B cell (primary cell): ENCODE results near the gene STX8. TPM values are rescaled to one million over a fixed set of nuclear protein-coding genes. Genes with fewer than 3 reads are reported as not detected.

ENCODE experiments used
- ATAC-seq: fragments of 200-7000 bp; cut with Tn5 transposase; one replicate; pipeline ENCODE4 v1.10.0; 2021; ENCODE audit warnings: low read depth, mild to moderate bottlenecking, moderate number of reproducible peaks, moderate library complexity
- CTCF ChIA-PET: fragments of 350-600 bp; sonication (Branson Sonifier 250); formaldehyde crosslinking; loops from one replicate; lab custom pipeline; 2021; ENCODE audit warnings: antibody characterized with exemption, inconsistent platforms; lab: Charles Lee
- POLR2A ChIA-PET: fragments of 350-600 bp; sonication (Branson Sonifier 250); formaldehyde crosslinking; loops from one replicate; lab custom pipeline; 2021; ENCODE audit warnings: antibody characterized with exemption; lab: Charles Lee
- DNase-seq: peaks from one replicate; pipeline ENCODE4 v3.0.0; 2013
- H2AFZ ChIP-seq: 2 replicates; pipeline ENCODE4 v1.6.1; 2012; ENCODE audit warnings: mild to moderate bottlenecking, low read depth, low read length; ENCODE audit not compliant: insufficient read depth, poor library complexity, severe bottlenecking
- H3K27ac ChIP-seq, 2 donors: 1 replicate in 1 of 2; 2 replicates in 1 of 2; pipeline ENCODE4 v1.5.1; 2012 to 2013; ENCODE audit warnings: low read length in 2 of 2, mild to moderate bottlenecking in 2 of 2, moderate library complexity in 1 of 2
- H3K27me3 ChIP-seq, 4 experiments: fragments of 200-600 bp in 1 of 4; sonication (generic) in 1 of 4; replicated peaks in 1 of 4; 1 replicate in 2 of 4; 2 replicates in 2 of 4; pipeline versions ENCODE4 v1.6.1 to v1.7.0; 2013 to 2016; ENCODE audit warnings: low read length in 3 of 4, mild to moderate bottlenecking in 2 of 4, mixed read lengths in 1 of 4, moderate library complexity in 1 of 4; ENCODE audit not compliant: insufficient read depth in 4 of 4, control insufficient read depth in 3 of 4; ENCODE audit errors: control extremely low read depth in 1 of 4
- H3K36me3 ChIP-seq, 2 experiments: replicated peaks in 1 of 2; 1 replicate in 1 of 2; 2 replicates in 1 of 2; pipeline versions ENCODE4 v1.6.1 to v1.7.1; 2013; ENCODE audit warnings: low read length in 1 of 2; ENCODE audit not compliant: insufficient read depth in 2 of 2, control insufficient read depth in 1 of 2; ENCODE audit errors: control extremely low read depth in 1 of 2, extremely low read depth in 1 of 2
- H3K4me1 ChIP-seq, 2 donors: fragments of 200-600 bp in 1 of 2; sonication (generic) in 1 of 2; 1 replicate in 1 of 2; 2 replicates in 1 of 2; pipeline versions ENCODE4 v1.5.1 to v1.6.1; 2013 to 2017; ENCODE audit warnings: low read length in 2 of 2; ENCODE audit not compliant: control insufficient read depth in 2 of 2, insufficient read depth in 2 of 2
- H3K4me2 ChIP-seq: replicated peaks from 2 replicates; pipeline ENCODE3; 2012; ENCODE audit warnings: mild to moderate bottlenecking, low read depth, low read length; ENCODE audit not compliant: poor library complexity, severe bottlenecking
- H3K4me3 ChIP-seq, 5 experiments: fragments of 200-600 bp in 1 of 5; sonication (generic) in 1 of 5; 1 replicate in 3 of 5; 2 replicates in 2 of 5; pipeline versions ENCODE4 v1.5.1 to v1.7.0; 2011 to 2016; ENCODE audit warnings: low read length in 4 of 5, mild to moderate bottlenecking in 4 of 5, low read depth in 2 of 5, control low read depth in 1 of 5, moderate library complexity in 1 of 5; ENCODE audit not compliant: insufficient read depth in 1 of 5; ENCODE audit errors: control extremely low read depth in 1 of 5, extremely low read depth in 1 of 5
- H3K79me2 ChIP-seq: fragments of 200-600 bp; sonication (generic); one replicate; pipeline ENCODE4 v1.6.0; 2016; ENCODE audit warnings: low read length; ENCODE audit not compliant: control insufficient read depth, insufficient read depth
- H3K9ac ChIP-seq: fragments of 200-600 bp; sonication (generic); 2 replicates; pipeline ENCODE4 v1.6.1; 2017; ENCODE audit warnings: mild to moderate bottlenecking, low read length, moderate library complexity
- H3K9me3 ChIP-seq, 3 donors: one replicate each; pipeline versions ENCODE4 v1.6.1 to v1.7.1; 2013; ENCODE audit warnings: low read length in 2 of 3; ENCODE audit not compliant: control insufficient read depth in 2 of 3, insufficient read depth in 1 of 3; ENCODE audit errors: control extremely low read depth in 1 of 3
- H4K20me1 ChIP-seq: 2 replicates; pipeline ENCODE4 v1.6.0; 2012; ENCODE audit warnings: mild to moderate bottlenecking, low read length; ENCODE audit not compliant: insufficient read depth, control insufficient read depth, poor library complexity, severe bottlenecking
- H3K27ac Mint-ChIP-seq: one replicate; pipeline ENCODE4 v1.8.0; 2021; ENCODE audit warnings: mixed read lengths
- H3K27me3 Mint-ChIP-seq: one replicate; pipeline ENCODE4 v1.8.0; 2021; ENCODE audit warnings: mixed read lengths
- H3K4me1 Mint-ChIP-seq: one replicate; pipeline ENCODE4 v1.8.0; 2021; ENCODE audit warnings: mixed read lengths
- H3K4me3 Mint-ChIP-seq: one replicate; pipeline ENCODE4 v1.8.0; 2021; ENCODE audit warnings: mixed read lengths
- H3K9me3 Mint-ChIP-seq: one replicate; pipeline ENCODE4 v1.8.0; 2022; ENCODE audit warnings: mixed read lengths; ENCODE audit not compliant: insufficient read depth
- EZH2 ChIP-seq: IDR thresholded peaks from 2 replicates; pipeline ENCODE4 v1.6.1; 2012; ENCODE audit warnings: borderline replicate concordance, low read depth, mild to moderate bottlenecking, moderate library complexity, low read length; ENCODE audit not compliant: insufficient read depth, poor library complexity, severe bottlenecking
- WGBS: methylation state at CpG from one replicate; pipeline ENCODE4 v1.1.5; 2013; ENCODE audit warnings: missing lambda C conversion rate; ENCODE audit not compliant: insufficient coverage; 5-methylcytosine and 5-hydroxymethylcytosine counted together
- intact Hi-C: fragments of 100-400 bp; cut with micrococcal nuclease; formaldehyde crosslinking; loops from one replicate; pipeline ENCODE4 v1.10.0; 2022
- polyA plus RNA-seq: library from polyadenylated mRNA; depleted of rRNA; stranded (reverse); fragments of >200 nt; gene quantifications from 2 replicates; pipeline ENCODE4 v1.2.3, GENCODE V29; 2012
- total RNA-seq, 2 donors: library from RNA; stranded (reverse); fragments of 120-200 nt in 1 of 2; gene quantifications; 1 replicate in 1 of 2; 2 replicates in 1 of 2; pipeline versions ENCODE4 v1.2.3 to v1.2.4, GENCODE V29; 2013 to 2022
- TF ChIP-seq, protein P1 (sequence below): fragments of 200-600 bp; IDR thresholded peaks from one replicate; pipeline ENCODE4 v1.8.0; 2022; ENCODE audit warnings: antibody characterized with exemption, mild to moderate bottlenecking

The STX8 gene
- total and polyA plus RNA-seq, 2 donors (not counting 1 experiment from before 2014, with no cell fraction given), result 35.8 to 61.5 TPM

DNA sequence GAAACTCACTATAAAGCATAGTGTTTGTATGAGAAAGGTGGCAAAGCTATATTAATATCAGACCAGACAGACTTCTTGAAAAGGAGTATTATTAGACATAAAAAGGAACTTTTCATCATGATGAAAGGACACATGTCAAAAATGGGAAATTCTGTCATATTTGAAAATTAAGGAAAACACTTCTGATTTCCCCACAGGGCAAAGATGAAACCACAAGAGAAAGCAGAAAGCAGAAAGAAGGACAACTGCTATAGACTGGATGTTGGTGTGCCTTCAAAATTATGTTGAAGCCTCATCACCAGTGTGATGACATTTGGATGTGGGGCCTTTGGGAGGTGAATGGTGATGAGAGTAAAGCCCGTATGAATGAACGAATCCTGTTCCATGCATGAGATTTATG lies 193.0 kb downstream of the STX8 start:
- Histone ChIP-seq H2AFZ (no peak overlapping the region), H3K27ac (no peak overlapping the region), H3K4me1 (no peaks in the 10 kb centered on the region), H3K36me3 (peaks cover 0 to 4% of the 10 kb centered on the region in 2 experiments), H4K20me1 (no peaks in the 10 kb centered on the region), H3K27me3 (no peaks in the 10 kb centered on the region), H3K9me3 (no peaks in the 10 kb centered on the region), H3K79me2 (no peaks in the 10 kb centered on the region), H3K9ac (no peak overlapping the region), H3K4me2 (no peak overlapping the region), H3K4me3 (no peak overlapping the region)
- Mint-ChIP-seq H3K27me3 (no peaks in the 10 kb centered on the region), H3K27ac (no peak overlapping the region), H3K4me3 (no peak overlapping the region), H3K9me3 (no peaks in the 10 kb centered on the region), H3K4me1 (no peaks in the 10 kb centered on the region)
- WGBS, result no CpG with 5 or more reads among the region's 2 CpGs
- no peak for TF ChIP-seq EZH2
- TF ChIP-seq, protein P1, sequence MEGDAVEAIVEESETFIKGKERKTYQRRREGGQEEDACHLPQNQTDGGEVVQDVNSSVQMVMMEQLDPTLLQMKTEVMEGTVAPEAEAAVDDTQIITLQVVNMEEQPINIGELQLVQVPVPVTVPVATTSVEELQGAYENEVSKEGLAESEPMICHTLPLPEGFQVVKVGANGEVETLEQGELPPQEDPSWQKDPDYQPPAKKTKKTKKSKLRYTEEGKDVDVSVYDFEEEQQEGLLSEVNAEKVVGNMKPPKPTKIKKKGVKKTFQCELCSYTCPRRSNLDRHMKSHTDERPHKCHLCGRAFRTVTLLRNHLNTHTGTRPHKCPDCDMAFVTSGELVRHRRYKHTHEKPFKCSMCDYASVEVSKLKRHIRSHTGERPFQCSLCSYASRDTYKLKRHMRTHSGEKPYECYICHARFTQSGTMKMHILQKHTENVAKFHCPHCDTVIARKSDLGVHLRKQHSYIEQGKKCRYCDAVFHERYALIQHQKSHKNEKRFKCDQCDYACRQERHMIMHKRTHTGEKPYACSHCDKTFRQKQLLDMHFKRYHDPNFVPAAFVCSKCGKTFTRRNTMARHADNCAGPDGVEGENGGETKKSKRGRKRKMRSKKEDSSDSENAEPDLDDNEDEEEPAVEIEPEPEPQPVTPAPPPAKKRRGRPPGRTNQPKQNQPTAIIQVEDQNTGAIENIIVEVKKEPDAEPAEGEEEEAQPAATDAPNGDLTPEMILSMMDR, result no peak
- intact Hi-C loops, result no loop called here
- ChIA-PET POLR2A (no interaction called here), CTCF (no interaction called here)
- ATAC-seq (no peak), DNase-seq (no peak)

- no peak for ATAC-seq
- no peaks in the 10 kb centered on the region for H3K27me3 Mint-ChIP-seq
- intact Hi-C loops, result no loop called here
- DNase-seq, result no peak
- no peaks in the 10 kb centered on the region for H3K9me3 Mint-ChIP-seq
- ChIA-PET POLR2A (no interaction called here), CTCF (no interaction called here)
- Histone ChIP-seq H3K9ac (no peak overlapping the region), H2AFZ (no peak overlapping the region), H3K36me3 (peaks cover 1 to 8% of the 10 kb centered on the region in 2 experiments), H3K4me3 (no peak overlapping the region), H3K4me1 (no peaks in the 10 kb centered on the region), H3K79me2 (no peaks in the 10 kb centered on the region), H3K27ac (no peak overlapping the region), H3K9me3 (peaks cover 0 to 7% (median 0%) of the 10 kb centered on the region in 3 donors), H4K20me1 (no peaks in the 10 kb centered on the region), H3K4me2 (no peak overlapping the region), H3K27me3 (no peaks in the 10 kb centered on the region)
- no peak overlapping the region for H3K27ac Mint-ChIP-seq
- H3K4me3 Mint-ChIP-seq, result no peak overlapping the region
- no CpG with 5 or more reads among the region's 2 CpGs for WGBS
- H3K4me1 Mint-ChIP-seq, result no peaks in the 10 kb centered on the region
- no peak for TF ChIP-seq EZH2
- TF ChIP-seq, protein P1, result no peak
Measured at GRCh38 chr17:9381068-9381467, 194.6 kb downstream of the STX8 start.
